Smooth muscle cell (in vitro differentiated cells): ENCODE data around the gene MAPK8IP2. TPM values are rescaled to one million over a fixed set of nuclear protein-coding genes. Genes with fewer than 3 reads are reported as not detected.
A peak's percentile ranks its signal among the peaks of the same experiment; 100 is the strongest.

Source experiments
- DNase-seq: peaks from one replicate; lab custom pipeline; 2025; ENCODE audit not compliant: unreplicated experiment; lab: John Stamatoyannopoulos, UW
- H2AFZ ChIP-seq: fragments of 200-600 bp; sonication (generic); 2 replicates; pipeline ENCODE4 v1.6.0; 2016; ENCODE audit warnings: antibody characterized with exemption, low read depth, mild to moderate bottlenecking
- H3F3A ChIP-seq: fragments of 200-600 bp; sonication (generic); 2 replicates; pipeline ENCODE4 v1.6.0; 2017; ENCODE audit warnings: antibody characterized with exemption, low read depth
- H3K27ac ChIP-seq: fragments of 200-600 bp; sonication (generic); 2 replicates; pipeline ENCODE4 v1.5.1; 2016; ENCODE audit warnings: low read depth, mild to moderate bottlenecking
- H3K27me3 ChIP-seq: fragments of 200-600 bp; sonication (generic); 2 replicates; pipeline ENCODE4 v1.6.1; 2016; ENCODE audit warnings: low read depth, mild to moderate bottlenecking
- H3K36me3 ChIP-seq: fragments of 200-600 bp; sonication (generic); 2 replicates; pipeline ENCODE4 v1.5.1; 2016; ENCODE audit warnings: low read depth
- H3K4me1 ChIP-seq: fragments of 200-600 bp; sonication (generic); 2 replicates; pipeline ENCODE4 v1.5.1; 2016; ENCODE audit warnings: low read depth
- H3K4me2 ChIP-seq: fragments of 200-600 bp; sonication (generic); 2 replicates; pipeline ENCODE4 v1.6.0; 2016; ENCODE audit warnings: mild to moderate bottlenecking
- H3K4me3 ChIP-seq: fragments of 200-600 bp; sonication (generic); 2 replicates; pipeline ENCODE4 v1.5.1; 2016; ENCODE audit warnings: mild to moderate bottlenecking
- H3K79me2 ChIP-seq: fragments of 200-600 bp; sonication (generic); 2 replicates; pipeline ENCODE4 v1.6.0; 2016; ENCODE audit warnings: low read depth, mild to moderate bottlenecking
- H3K9ac ChIP-seq: fragments of 200-600 bp; sonication (generic); 2 replicates; pipeline ENCODE4 v1.6.0; 2016; ENCODE audit warnings: low read depth
- H3K9me3 ChIP-seq: fragments of 200-600 bp; sonication (generic); replicated peaks from 2 replicates; pipeline ENCODE4 v1.5.1; 2016; ENCODE audit warnings: low read depth
- H4K20me1 ChIP-seq: fragments of 200-600 bp; sonication (generic); 2 replicates; pipeline ENCODE4 v1.6.0; 2016; ENCODE audit warnings: low read depth
- WGBS: methylation state at CpG from one replicate; pipeline ENCODE4 v1.1.7; 2016; ENCODE audit warnings: low lambda C conversion rate; 5-methylcytosine and 5-hydroxymethylcytosine counted together
- polyA plus RNA-seq: library from polyadenylated mRNA; unstranded; fragments of >200 nt; fragmentation: Nextera tagmentation; extraction: Ambion mirVana; gene quantifications from 2 replicates; pipeline ENCODE4 v1.2.1, GENCODE V29; 2016
- total RNA-seq: library from RNA; depleted of rRNA; stranded (reverse); fragments of >200 nt; gene quantifications from 2 replicates; pipeline ENCODE4 v1.2.3, GENCODE V29; 2014
- TF ChIP-seq, protein P1 (sequence below): fragments of 200-600 bp; sonication (generic); IDR thresholded peaks from 2 replicates; pipeline ENCODE4 v1.5.1; 2017; ENCODE audit warnings: borderline replicate concordance, mild to moderate bottlenecking, antibody characterized with exemption; ENCODE audit not compliant: insufficient read depth, poor library complexity, severe bottlenecking

The MAPK8IP2 gene
- total and polyA plus RNA-seq, 2 experiments from 2014 or later, result 0.63 to 1.2 TPM

DNA sequence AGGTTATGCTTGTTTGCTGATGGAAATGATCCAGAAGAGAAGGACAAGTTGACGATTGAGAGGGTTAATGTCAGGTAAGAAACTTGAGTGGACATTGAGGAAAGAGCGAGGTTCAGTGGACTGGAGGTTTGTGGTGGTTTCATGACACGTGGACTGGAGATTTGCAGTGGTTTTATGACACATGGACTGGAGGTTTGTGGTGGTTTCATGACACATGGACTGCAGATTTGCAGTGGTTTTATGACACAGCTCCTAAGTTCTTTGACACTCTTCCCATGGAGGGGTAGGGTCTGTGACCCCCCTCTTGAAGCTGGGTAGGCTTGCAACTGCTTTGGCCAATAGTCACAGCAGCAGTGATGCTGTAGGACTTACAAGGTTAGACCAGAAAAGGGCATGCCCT lies 5.4 kb upstream of the MAPK8IP2 start:
- peaks cover 9% of the 10 kb centered on the region for H3K27me3 ChIP-seq
- no peak overlapping the region for H3K27ac ChIP-seq
- H3K36me3 ChIP-seq, result no peaks in the 10 kb centered on the region
- H3K79me2 ChIP-seq, result no peaks in the 10 kb centered on the region
- no peak overlapping the region for H3K4me2 ChIP-seq
- WGBS, result 72% methylated on average over 3 of the region's 3 CpGs
- H4K20me1 ChIP-seq, result no peaks in the 10 kb centered on the region
- H3K4me1 ChIP-seq, result no peaks in the 10 kb centered on the region
- no peak overlapping the region for H3K4me3 ChIP-seq
- TF ChIP-seq, protein P1, sequence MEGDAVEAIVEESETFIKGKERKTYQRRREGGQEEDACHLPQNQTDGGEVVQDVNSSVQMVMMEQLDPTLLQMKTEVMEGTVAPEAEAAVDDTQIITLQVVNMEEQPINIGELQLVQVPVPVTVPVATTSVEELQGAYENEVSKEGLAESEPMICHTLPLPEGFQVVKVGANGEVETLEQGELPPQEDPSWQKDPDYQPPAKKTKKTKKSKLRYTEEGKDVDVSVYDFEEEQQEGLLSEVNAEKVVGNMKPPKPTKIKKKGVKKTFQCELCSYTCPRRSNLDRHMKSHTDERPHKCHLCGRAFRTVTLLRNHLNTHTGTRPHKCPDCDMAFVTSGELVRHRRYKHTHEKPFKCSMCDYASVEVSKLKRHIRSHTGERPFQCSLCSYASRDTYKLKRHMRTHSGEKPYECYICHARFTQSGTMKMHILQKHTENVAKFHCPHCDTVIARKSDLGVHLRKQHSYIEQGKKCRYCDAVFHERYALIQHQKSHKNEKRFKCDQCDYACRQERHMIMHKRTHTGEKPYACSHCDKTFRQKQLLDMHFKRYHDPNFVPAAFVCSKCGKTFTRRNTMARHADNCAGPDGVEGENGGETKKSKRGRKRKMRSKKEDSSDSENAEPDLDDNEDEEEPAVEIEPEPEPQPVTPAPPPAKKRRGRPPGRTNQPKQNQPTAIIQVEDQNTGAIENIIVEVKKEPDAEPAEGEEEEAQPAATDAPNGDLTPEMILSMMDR, result no peak
- H2AFZ ChIP-seq, result no peak overlapping the region
- H3K9me3 ChIP-seq, result no peaks in the 10 kb centered on the region
- no peaks in the 10 kb centered on the region for H3F3A ChIP-seq
- H3K9ac ChIP-seq, result no peak overlapping the region
- DNase-seq, result no peak

DNA sequence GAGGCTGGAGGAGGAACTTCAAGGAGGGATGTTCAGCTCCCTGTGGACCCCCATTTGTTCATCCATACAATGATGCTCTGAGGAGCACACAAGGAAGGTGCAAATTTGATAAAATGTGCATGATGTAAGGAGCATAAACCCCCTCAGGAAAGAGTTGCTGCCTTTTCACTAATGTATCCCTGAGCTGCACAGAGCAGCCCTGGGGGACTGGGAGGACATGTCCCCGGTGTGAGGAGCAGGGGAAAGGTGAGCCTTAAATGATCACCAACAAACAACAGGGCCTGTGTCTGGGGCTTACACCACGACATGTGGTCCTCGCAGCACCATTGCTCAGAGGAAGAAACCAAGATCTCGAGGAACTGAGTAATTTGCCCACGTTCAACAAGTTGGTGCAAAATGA lies 3.5 kb upstream of the MAPK8IP2 start:
- Histone ChIP-seq H4K20me1 (no peaks in the 10 kb centered on the region), H3K4me1 (peaks cover 5% of the 10 kb centered on the region), H3K79me2 (no peaks in the 10 kb centered on the region), H3K27me3 (peaks cover 22% of the 10 kb centered on the region), H3K27ac (no peak overlapping the region), H3K36me3 (no peaks in the 10 kb centered on the region), H3K4me2 (no peak overlapping the region), H2AFZ (no peak overlapping the region), H3K4me3 (no peak overlapping the region), H3K9me3 (no peaks in the 10 kb centered on the region), H3K9ac (no peak overlapping the region), H3F3A (no peaks in the 10 kb centered on the region)
- WGBS, result 88% methylated on average over 5 of the region's 5 CpGs
- TF ChIP-seq, protein P1, result no peak
- no peak for DNase-seq

DNA sequence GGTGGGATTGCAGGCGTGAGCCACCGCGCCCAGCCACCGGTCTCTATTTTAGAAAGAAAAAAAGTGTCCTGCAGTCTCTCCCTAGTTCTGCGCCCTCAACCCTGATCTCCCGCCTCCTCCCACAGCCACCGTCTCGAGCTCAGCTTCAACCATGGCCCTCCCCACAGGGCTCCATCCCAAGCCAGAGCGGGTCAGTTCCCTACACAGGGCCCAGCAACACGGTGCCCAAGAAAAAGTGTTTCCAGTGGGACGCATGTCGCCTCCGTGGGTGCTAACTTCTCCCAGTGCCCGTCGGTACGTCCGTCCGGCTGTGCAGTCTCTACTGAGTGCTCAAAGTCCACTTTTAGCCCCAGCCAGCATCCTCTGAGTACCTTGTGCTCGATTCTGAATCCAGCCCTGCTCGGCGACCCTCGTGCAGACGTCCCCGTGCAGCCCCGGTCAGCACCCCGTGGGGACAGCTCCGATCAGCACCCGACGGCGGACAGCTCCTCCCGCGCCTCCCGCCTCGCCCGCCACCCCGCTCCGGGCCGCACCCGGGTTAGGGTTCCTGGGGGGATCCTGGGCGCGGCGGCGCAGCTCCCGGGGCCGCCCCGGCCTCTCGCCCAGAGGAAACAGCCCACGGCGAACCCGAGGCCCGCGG lies 657 bp upstream of the MAPK8IP2 start:
- peak; percentile 34 for DNase-seq
- 36% methylated on average over 33 of the region's 52 CpGs for WGBS
- Histone ChIP-seq H3F3A (no peaks in the 10 kb centered on the region), H3K9ac (no peak overlapping the region), H3K4me3 (peak overlapping the region; percentile 39), H3K36me3 (no peaks in the 10 kb centered on the region), H3K27ac (no peak overlapping the region), H3K79me2 (no peaks in the 10 kb centered on the region), H4K20me1 (no peaks in the 10 kb centered on the region), H3K27me3 (peaks cover 47% of the 10 kb centered on the region), H3K4me2 (peak overlapping the region; percentile 88), H2AFZ (no peak overlapping the region), H3K9me3 (no peaks in the 10 kb centered on the region), H3K4me1 (peaks cover 5% of the 10 kb centered on the region)
- TF ChIP-seq, protein P1, result no peak
